CD14-positive monocyte (primary cell): Measurements from ENCODE around the gene CD177. TPM values are rescaled to one million over a fixed set of nuclear protein-coding genes. Genes with fewer than 3 reads are reported as not detected.
"Not testable (repeated sequence)": the region's sequence is repeated elsewhere in the genome, so short reads cannot be mapped to it uniquely, and the experiment has no call there.

Experiments used
- DNase-seq, 3 donors: peaks; one replicate each; pipeline ENCODE4 v3.0.0-alpha.2; 2011 to 2022
- H2AFZ ChIP-seq: 2 replicates; pipeline ENCODE4 v1.6.0; 2012; ENCODE audit warnings: mild to moderate bottlenecking, low read depth, low read length, inconsistent platforms; ENCODE audit not compliant: insufficient read depth, poor library complexity, severe bottlenecking
- H3K27ac ChIP-seq, 2 donors: 1 replicate in 1 of 2; 2 replicates in 1 of 2; pipeline ENCODE4 v1.5.1; 2012 to 2013; ENCODE audit warnings: low read length in 2 of 2, control low read depth in 1 of 2, inconsistent platforms in 1 of 2, low read depth in 1 of 2, mild to moderate bottlenecking in 1 of 2
- H3K27me3 ChIP-seq, 2 donors: one replicate each; pipeline versions ENCODE4 v1.6.0 to v1.6.1; 2011 to 2013; ENCODE audit warnings: low read length in 2 of 2; ENCODE audit not compliant: control insufficient read depth in 2 of 2, insufficient read depth in 2 of 2
- H3K36me3 ChIP-seq, 2 donors: replicated peaks in 1 of 2; 1 replicate in 1 of 2; 2 replicates in 1 of 2; pipeline versions ENCODE4 v1.5.1 to v1.6.1; 2012 to 2013; ENCODE audit warnings: low read length in 2 of 2, control low read depth in 1 of 2, inconsistent platforms in 1 of 2, mild to moderate bottlenecking in 1 of 2; ENCODE audit not compliant: insufficient read depth in 2 of 2, control insufficient read depth in 1 of 2
- H3K4me1 ChIP-seq, 2 donors: 1 replicate in 1 of 2; 2 replicates in 1 of 2; pipeline versions ENCODE4 v1.5.1 to v1.6.1; 2012 to 2013; ENCODE audit warnings: low read length in 2 of 2, control low read depth in 1 of 2, inconsistent platforms in 1 of 2, mild to moderate bottlenecking in 1 of 2, moderate library complexity in 1 of 2; ENCODE audit not compliant: insufficient read depth in 2 of 2, control insufficient read depth in 1 of 2
- H3K4me2 ChIP-seq: replicated peaks from 2 replicates; pipeline ENCODE3; 2012; ENCODE audit warnings: low read length, moderate library complexity, mild to moderate bottlenecking; ENCODE audit not compliant: poor library complexity, severe bottlenecking; ENCODE audit errors: extremely low read depth
- H3K4me3 ChIP-seq, 3 experiments: fragments of 200-600 bp in 1 of 3; sonication (generic) in 1 of 3; replicated peaks in 1 of 3; 1 replicate in 2 of 3; 2 replicates in 1 of 3; pipeline ENCODE4 v1.5.1; 2011 to 2013; ENCODE audit warnings: low read length in 3 of 3, mild to moderate bottlenecking in 3 of 3, control low read depth in 2 of 3, low read depth in 2 of 3, inconsistent platforms in 1 of 3, moderate library complexity in 1 of 3
- H3K79me2 ChIP-seq: 2 replicates; pipeline ENCODE4 v1.6.0; 2012; ENCODE audit warnings: mild to moderate bottlenecking, control low read depth, inconsistent platforms, low read length, moderate library complexity; ENCODE audit not compliant: insufficient read depth
- H3K9ac ChIP-seq: 2 replicates; pipeline ENCODE4 v1.6.0; 2017; ENCODE audit warnings: low read length, mild to moderate bottlenecking; ENCODE audit not compliant: insufficient read depth, poor library complexity, severe bottlenecking
- H3K9me3 ChIP-seq, 2 donors: replicated peaks in 1 of 2; 1 replicate in 1 of 2; 2 replicates in 1 of 2; pipeline versions ENCODE4 v1.5.1 to v1.6.1; 2012 to 2013; ENCODE audit warnings: low read length in 2 of 2, control low read depth in 1 of 2; ENCODE audit not compliant: control insufficient read depth in 1 of 2, insufficient read depth in 1 of 2
- H4K20me1 ChIP-seq: 2 replicates; pipeline ENCODE4 v1.6.0; 2012; ENCODE audit warnings: mild to moderate bottlenecking, low read length, control low read depth, moderate library complexity; ENCODE audit not compliant: insufficient read depth
- H3K27ac Mint-ChIP-seq, 7 donors: one replicate each; pipeline ENCODE4 v1.8.0; 2020; ENCODE audit warnings: mild to moderate bottlenecking in 7 of 7, mixed read lengths in 7 of 7, moderate library complexity in 6 of 7, inconsistent platforms in 2 of 7
- H3K27me3 Mint-ChIP-seq, 3 donors: one replicate each; pipeline ENCODE4 v1.8.0; 2021 to 2022; ENCODE audit warnings: low read depth in 3 of 3, mild to moderate bottlenecking in 3 of 3, mixed read lengths in 3 of 3, moderate library complexity in 3 of 3, inconsistent platforms in 1 of 3
- H3K36me3 Mint-ChIP-seq, 2 donors: one replicate each; pipeline ENCODE4 v1.8.0; 2020; ENCODE audit warnings: mixed read lengths in 2 of 2, inconsistent platforms in 1 of 2, mild to moderate bottlenecking in 1 of 2
- H3K4me1 Mint-ChIP-seq: one replicate; pipeline ENCODE4 v1.8.0; 2020; ENCODE audit warnings: mild to moderate bottlenecking, mixed read lengths
- H3K4me3 Mint-ChIP-seq, 2 donors: one replicate each; pipeline ENCODE4 v1.8.0; 2020; ENCODE audit warnings: mild to moderate bottlenecking in 2 of 2, mixed read lengths in 2 of 2, moderate library complexity in 1 of 2
- H3K9me3 Mint-ChIP-seq, 7 donors: one replicate each; pipeline ENCODE4 v1.8.0; 2020 to 2022; ENCODE audit warnings: mixed read lengths in 7 of 7, mild to moderate bottlenecking in 6 of 7, moderate library complexity in 6 of 7, inconsistent platforms in 2 of 7
- CTCF ChIP-seq: fragments of 200-600 bp; IDR thresholded peaks from one replicate; pipeline ENCODE4 v1.8.0; 2022; ENCODE audit warnings: antibody characterized with exemption, mild to moderate bottlenecking
- WGBS: methylation state at CpG from one replicate; pipeline ENCODE4 v1.1.5; 2013; ENCODE audit warnings: missing lambda C conversion rate; ENCODE audit not compliant: insufficient coverage; 5-methylcytosine and 5-hydroxymethylcytosine counted together
- intact Hi-C, 2 donors: fragments of 100-400 bp; cut with micrococcal nuclease; formaldehyde crosslinking; loops; one replicate each; pipeline versions ENCODE4 v1.15.0 to v1.15.1; 2023
- polyA plus RNA-seq, 3 donors: library from polyadenylated mRNA; depleted of rRNA in 1 of 3; unstranded in 2 of 3; stranded (reverse) in 1 of 3; fragments of 300-500 nt in 2 of 3; fragments of >200 nt in 1 of 3; fragmentation: Illumina TruSeq in 2 of 3; gene quantifications; 1 replicate in 2 of 3; 2 replicates in 1 of 3; pipeline ENCODE4 v1.2.3, GENCODE V29; 2012 to 2021

The CD177 gene
- polyA plus RNA-seq, 3 donors, result not detected

DNA sequence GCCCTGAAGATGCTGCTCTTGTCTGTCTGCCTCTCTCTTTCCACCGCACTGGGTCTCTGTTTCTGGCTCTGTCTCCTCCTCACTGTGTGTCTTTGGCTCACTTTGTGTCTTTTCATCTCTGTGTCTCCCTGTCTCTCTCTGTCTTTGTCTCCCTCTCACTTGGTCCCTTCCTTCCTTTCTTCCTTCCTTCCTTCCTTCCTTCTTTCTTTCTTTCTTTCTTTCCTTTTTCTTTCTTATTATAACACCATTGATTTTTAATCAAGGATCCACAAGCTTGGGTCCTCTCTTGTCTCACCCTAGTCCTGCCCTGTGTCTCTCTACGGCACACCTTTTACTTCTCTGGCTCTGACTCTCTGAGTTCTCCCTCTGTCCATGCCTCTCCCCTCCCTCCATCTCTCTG is 14.3 kb downstream of the CD177 start:
- no peak overlapping the region for H3K27ac ChIP-seq
- no peak overlapping the region for H3K4me2 ChIP-seq
- H3K36me3 ChIP-seq, result no peaks in the 10 kb centered on the region
- Mint-ChIP-seq H3K9me3 (peaks cover 0 to 2% (median 0%) of the 10 kb centered on the region in 7 donors), H3K4me3 (no peak overlapping the region), H3K27ac (peak overlapping the region in 1 of 7 donors; percentile 3), H3K27me3 (peaks cover 3 to 8% (median 5%) of the 10 kb centered on the region in 3 donors), H3K4me1 (peaks cover 3% of the 10 kb centered on the region), H3K36me3 (no peaks in the 10 kb centered on the region)
- TF ChIP-seq CTCF, result no peak
- no peaks in the 10 kb centered on the region for H4K20me1 ChIP-seq
- no peaks in the 10 kb centered on the region for H3K9me3 ChIP-seq
- no peak overlapping the region for H3K4me3 ChIP-seq
- H3K79me2 ChIP-seq, result no peaks in the 10 kb centered on the region
- no peaks in the 10 kb centered on the region for H3K27me3 ChIP-seq
- no peaks in the 10 kb centered on the region for H3K4me1 ChIP-seq
- 95% methylated on average over 2 of the region's 2 CpGs for WGBS
- no peak overlapping the region for H3K9ac ChIP-seq
- intact Hi-C loops, result no loop called here
- no peak overlapping the region for H2AFZ ChIP-seq
- DNase-seq, result no peak

DNA sequence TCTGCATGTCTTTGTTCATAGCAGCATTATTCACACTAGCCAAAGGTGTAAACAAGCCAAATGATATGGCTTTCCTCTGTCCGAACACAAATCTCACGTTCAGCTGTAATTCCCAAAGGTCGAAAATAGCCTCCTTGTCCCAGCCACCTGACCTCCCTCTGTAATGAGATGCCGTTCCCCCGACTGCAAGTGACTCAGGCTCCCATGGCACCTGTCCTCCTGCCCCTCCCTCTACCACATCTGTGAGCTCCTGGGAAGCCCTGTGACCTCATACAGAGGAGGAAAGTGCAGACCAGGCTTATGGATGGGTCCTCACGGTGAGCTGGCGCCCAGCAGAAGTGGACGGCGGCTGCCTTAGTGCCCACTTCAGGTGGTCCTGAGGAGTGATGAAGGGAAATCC is 15.4 kb downstream of the CD177 start:
- H3K4me3 Mint-ChIP-seq, H3K9me3 ChIP-seq, H4K20me1 ChIP-seq, H2AFZ ChIP-seq, intact Hi-C loops, H3K4me2 ChIP-seq, H3K36me3 ChIP-seq, H3K27ac ChIP-seq, H3K4me1 Mint-ChIP-seq, H3K27me3 Mint-ChIP-seq, H3K4me3 ChIP-seq, H3K9ac ChIP-seq, H3K27me3 ChIP-seq, H3K36me3 Mint-ChIP-seq, H3K27ac Mint-ChIP-seq, DNase-seq, H3K9me3 Mint-ChIP-seq, H3K4me1 ChIP-seq, H3K79me2 ChIP-seq: not testable (repeated sequence)
- WGBS, result 85% methylated on average over 3 of the region's 9 CpGs
